ENCODE data around the gene CTSO.
"Not testable (repeated sequence)": the region's sequence is repeated elsewhere in the genome, so short reads cannot be mapped to it uniquely, and the experiment has no call there.

CTSO gene

DNA sequence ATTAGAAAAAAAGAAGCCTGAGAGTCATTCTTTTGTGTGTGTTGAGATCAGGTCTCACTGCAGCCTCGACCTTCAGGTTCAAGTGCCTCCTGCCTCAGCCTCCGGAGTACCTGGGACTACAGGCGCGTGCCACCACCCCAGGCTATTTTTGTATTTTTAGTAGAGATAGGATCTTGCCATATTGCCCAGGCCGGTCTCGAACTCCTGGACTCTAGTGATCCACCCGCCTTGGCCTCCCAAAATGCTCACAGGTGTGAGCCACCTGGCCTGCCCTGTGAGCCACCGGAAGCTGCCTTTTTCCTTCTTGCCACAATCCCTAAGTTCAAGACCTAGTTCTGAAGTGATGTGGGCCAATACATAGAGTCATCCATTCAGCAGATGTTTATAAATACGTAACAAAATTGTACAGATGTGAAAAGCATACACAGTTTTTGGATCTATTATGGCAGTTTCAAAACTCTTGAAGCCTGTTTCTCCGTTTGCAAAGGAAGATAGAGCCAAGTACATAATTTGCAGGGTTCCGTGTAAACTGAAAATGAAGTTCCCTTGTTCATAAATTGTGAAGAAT lies 536 bp upstream of the CTSO start:
- no peak for DNase-seq

DNA sequence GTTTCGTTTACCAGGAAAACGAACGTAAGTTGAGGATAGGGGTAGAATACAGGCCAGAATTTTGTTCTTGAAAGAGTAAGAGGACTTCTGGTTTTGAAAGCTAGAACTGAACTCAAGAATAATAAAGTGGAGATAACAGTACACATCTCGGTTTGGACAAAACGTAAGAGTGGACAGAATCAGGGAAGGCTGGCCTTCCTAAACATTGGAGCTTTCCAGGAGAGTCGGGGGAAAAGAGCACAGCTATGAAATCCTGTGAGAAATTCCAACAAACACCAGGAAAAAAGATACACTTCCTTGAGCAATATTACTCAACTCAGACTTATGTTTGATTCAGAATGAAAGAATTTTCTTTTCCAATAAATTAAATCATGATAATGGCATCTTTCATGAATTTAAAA lies 1.2 kb downstream of the CTSO start:
- DNase-seq = no peak

DNA sequence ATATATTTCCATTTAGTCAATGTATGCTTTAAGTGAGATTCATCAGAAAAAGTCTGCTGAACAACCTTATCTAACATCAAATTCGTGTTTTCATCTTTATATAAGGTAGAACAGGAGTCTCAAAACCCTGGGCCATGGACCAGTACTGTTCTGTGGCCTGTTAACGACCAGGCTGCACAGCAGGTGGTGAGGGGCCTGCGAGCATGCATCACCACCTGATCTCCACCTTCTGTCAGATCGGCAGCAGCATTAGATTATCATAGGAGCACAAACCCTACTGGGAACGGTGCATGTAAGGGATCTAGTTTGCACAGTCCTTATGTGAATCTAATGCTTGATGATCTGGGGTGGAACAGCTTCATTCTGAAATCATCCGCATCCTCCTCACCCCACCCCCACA lies 3.2 kb downstream of the CTSO start:
- no peak for DNase-seq

DNA sequence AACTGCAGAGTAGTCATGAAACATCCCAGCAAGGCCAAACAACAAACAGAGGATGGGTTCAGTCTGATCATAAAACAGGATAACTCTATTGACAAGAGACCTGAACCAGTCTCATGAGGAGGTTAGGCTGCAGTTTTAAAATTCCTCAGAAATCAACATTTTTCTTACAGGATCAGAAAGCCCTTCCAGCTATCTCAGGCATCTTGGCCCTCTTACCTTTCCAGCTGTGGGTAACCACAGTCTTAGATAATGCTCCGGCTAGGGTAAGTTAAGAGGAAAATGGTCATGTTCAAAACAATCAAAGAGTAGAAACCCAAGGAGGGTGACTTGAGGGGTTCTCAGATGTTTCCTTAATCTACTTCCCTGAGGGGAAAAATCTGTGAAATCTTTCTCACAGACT lies 5.1 kb downstream of the CTSO start:
- DNase-seq = no peak

DNA sequence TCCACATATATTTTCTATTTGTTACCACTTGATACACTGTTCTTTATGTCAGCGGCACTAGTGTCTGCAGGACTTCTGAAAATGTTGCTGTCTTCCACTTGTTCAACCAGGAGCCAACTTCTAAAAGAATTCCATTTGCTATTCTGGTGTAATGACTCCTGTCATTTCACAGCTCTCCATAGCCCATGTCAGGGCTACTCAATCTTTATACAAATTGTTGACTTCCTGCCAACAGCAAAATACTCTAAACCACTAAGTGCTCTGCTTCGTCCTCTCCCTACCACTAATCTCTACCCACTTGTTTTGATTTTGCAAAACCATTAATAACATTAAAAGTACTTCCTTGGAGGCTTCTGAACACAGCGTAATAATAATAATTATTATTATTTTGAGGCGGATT lies 7.2 kb downstream of the CTSO start:
- no peak for DNase-seq

DNA sequence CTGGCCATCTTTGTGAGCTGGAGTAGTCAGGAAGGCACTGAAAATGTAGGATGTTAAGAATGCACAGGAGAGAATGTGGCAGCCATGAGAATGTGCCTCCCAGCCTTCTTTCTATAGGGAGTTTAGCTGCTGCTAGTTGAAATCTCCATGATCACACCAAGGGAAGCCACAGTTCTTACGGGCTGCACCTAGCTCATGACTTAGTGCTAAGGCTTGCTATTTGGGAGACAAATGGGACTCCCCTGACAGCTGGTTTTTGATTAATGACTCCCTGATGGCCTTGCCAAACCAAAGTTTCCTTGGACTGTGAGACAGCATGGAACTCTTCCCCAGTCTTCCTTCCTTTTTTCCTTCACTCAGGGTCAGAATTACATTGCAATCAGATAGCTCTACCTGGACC lies 9.2 kb downstream of the CTSO start:
- DNase-seq = no peak

DNA sequence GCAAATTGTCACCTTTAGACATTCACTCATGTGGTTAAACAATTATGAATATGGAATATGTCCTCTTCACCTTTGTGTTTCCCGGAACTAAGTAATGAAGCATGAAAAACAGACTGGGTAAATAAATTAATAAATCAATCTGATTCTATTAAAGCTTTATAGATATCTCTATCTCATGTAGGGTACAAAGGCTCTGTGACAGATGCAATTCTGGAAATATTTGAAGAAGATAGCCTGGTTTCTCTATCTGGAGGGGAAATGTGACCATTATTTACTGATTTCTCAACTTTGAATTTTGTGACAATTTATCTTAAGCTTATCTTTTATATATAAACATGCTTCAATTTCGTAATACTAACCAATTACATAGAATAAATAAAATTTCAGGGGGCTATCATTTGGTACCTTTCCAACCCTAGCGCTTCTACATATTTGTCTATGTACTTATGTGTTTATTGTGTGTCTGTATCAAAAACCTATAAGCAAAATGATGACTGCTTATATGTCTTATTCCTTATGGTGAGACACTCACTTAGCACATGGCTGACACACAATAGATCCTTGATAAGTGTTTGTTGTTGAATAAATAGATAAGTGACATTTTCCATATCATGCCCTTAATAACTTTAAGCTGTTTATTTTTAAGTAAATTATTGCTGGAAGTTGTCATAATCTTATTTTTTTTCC lies 9.9 kb downstream of the CTSO start:
- DNase-seq = no peak

DNA sequence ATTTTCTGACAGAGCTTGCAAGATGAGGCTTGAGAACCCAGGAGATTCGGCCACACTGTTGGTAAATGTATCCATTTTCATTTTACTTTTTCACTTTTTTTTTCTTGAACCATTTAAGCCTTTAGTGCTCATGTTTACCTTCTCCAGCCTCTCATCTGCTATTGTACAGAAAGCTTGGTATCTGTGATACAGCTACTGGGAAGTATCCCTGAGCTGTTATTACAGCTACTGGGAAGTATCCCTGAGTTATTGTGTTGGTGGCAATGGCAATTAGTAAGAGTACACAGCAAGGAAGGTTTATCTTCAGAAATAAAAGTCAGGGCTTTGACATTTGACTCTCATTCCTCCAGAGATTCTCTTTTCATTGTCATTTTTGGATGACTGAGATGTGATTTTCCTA lies 11.8 kb downstream of the CTSO start:
- DNase-seq = no peak

DNA sequence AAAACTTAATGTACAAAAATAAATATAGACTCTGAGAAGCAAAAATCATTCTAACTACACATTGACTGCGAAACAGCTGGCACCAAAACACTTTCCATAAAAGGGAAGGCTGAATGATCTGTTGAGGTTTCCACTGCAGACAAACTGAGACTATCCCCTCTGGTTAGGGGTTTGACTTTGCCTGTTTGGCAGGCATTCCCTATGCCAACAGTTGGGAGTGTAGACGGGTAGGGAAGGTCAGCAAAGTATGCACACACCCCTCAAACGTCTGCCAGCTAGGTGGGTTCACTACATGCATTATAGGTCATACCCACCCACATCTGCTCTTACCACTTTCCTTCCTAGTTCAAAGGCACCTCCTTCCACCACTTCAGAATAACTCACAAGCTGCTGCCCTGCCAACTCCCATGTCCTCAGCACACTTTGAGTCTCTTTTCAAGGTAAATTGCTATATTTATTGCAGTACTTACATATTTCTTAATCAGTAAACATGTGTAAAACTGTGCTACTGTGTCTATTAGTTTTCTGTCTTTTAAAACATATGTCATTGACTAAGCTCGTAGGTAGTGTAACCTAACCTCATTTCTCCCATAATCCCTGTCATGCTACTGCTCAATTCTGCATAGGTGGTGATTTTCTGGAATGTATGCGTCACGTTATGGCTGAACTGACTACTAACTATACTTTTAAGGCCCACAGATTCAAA lies 12.4 kb downstream of the CTSO start:
- no peak for DNase-seq

DNA sequence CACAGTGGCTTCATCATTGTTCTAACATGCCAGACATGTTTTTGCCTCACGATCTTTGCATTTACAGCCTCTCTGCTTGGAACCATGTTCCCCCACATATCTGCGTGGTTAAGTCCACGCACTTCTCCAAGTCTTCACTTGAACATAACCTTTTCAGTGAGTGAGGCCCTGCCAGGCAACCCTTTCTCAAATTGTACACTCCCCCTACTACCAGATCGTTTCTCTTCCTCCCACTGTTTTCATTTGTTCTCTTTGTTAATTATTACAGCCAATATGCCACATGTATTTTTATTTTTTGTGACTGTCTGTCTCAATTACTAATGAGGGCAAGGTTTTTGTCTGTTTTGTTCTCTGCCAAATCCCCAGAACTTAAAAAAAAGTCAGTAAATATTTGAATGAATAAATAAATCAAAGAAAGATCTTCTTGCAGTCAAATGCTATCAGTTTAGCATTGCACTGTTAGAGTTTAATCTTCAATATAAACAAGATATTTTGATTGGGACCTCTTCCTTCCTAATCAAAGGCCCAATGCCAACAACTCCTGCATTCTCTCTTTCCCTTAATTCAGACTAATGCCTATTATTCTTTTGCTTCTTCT lies 18.2 kb downstream of the CTSO start:
- DNase-seq = no peak

DNA sequence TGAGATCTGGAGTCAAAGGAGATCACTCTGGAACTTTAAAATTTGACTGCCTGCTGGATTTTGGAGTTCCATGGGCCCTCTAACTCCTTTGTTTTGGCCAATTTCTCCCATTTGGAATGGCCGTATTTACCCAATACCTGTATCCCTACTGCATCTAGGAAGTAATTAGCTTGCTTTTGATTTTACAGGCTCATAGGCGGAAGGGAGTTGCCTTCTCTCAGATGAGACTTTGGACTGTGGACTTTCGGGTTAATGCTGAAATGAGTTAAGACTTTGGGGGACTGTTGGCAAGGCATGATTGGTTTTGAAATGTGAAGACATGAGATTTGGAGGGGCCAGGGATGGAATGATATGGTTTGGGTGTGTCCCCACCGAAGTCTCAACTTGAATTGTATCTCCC lies 19.0 kb downstream of the CTSO start:
- DNase-seq = not testable (repeated sequence)

DNA sequence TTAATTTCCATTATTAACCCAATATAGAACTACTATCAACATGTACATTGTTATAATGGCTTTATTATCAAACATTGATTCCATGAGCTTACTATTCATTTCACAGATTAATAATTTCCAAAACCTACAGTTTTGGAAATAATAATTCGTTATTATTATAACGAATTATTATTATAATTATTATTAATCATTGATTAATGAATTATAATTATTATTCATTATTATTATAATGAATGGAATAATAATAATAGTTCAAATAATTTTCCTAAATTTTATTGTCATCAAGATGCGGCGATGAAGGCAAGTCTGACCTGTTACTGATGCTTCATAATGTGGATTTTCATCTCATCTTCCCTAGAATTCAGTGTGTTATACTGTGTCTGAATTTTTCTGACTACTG lies 22.0 kb downstream of the CTSO start:
- no peak for DNase-seq

DNA sequence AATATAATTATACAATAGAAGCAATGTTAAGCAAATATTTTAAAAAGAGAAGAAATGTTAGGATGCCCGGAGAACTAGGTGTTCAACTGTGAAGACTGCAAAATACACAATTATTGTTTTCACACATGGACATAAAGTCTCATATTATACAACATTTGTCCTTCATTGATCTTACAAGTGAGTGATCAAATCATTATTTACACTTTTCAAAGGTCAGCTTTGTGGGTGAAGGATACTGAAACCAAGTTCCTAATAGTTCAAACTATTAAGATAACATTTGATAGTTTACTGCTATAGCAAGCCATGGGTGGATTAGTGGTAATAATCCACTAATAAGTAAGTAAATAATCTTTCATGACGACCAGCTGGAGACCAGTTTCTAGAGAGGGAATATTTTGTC lies 23.3 kb downstream of the CTSO start:
- no peak for DNase-seq

DNA sequence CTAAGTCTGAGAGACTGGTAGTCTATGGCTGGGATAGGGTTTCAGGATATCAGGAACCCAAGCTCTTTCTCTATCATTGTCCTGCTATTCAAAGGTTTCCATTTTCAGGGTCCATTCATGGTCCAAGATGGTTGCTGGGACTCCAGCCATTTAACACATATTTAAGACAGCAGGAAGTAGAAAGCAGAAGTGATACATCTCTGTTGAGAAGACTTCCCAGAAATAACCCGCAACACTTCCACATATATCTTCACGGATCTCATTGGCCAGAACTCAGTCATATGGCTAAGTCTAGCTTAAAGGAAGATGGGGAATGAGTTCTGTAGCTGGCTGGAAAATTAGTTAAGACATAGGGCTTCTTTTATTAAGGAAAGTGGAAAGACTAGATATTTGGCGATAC lies 23.8 kb downstream of the CTSO start:
- DNase-seq = no peak

DNA sequence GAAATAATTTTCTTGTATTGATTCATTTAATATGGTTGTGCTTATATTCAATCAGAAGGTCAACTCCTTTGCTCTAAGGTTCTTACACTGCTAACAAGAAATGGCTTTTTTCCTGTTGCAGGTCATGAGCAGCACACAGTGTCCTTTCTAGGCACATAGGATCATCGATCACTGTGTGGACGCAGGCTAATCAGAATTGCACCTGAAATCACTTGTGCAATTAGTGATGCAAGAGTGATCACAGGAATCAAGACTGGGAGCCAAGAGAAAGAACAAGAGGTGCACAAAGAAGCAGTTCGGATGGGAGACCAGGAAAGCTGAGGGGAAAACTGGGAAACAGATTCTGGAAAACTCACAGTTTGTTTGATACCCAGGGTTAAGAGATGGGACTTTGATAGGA lies 29.0 kb downstream of the CTSO start:
- DNase-seq = no peak

DNA sequence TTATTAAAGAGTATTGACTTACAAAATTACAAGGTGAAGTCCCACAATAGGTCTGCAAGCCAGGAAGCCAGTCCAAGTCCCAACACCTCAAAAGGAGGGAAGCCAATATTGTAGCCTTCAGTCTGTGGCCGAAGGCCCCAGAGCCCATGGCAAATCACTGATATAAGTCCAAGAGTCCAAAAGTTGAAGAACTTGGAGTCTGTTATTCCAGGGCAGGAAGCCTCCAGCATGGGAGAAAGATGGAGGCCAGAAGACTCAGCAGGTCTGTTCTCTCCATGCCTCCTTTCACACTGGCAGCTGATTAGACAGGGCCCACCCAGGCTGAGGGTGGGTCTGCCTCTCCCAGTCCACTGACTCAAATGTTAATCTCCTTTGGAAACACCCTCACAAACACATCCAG lies 32.1 kb downstream of the CTSO start:
- no peak for DNase-seq

DNA sequence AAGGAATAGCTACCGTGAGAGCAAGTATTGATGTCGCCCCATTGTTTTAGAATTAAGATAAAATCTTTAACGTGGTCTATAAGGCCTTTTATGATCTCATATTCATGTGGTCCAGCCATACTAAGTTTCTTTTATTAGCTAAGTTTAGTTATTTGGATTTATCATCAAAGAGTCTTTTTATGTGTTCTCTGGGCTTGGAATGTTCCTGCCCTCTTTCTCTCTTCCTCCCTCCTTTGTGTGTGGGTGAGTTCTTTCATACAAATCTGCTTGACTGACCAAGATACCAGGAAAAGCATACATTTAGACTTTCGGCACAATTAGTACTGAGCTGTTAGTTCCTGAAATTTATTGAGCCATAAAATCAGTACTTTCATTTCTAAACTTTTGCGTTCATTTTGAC lies 38.9 kb downstream of the CTSO start:
- no peak for DNase-seq

DNA sequence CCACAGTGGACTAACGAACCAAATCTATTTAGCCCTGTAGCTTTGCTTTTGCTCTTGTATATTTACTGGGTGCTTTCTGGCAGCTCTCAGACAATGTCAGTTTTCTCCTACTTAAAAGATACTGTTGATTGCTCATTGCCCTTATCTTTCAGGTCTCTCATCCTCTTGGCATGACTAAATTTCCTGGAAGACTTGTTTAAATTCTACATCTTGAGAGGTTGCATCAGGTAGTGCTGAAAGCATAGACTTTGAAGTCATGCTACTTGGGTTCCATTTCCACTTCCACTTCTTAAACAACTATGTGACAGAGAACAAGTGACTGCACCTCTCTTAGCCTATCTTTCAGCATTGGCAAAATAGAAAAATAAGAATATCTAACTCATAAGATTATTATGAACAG lies 41.8 kb downstream of the CTSO start:
- DNase-seq = no peak

DNA sequence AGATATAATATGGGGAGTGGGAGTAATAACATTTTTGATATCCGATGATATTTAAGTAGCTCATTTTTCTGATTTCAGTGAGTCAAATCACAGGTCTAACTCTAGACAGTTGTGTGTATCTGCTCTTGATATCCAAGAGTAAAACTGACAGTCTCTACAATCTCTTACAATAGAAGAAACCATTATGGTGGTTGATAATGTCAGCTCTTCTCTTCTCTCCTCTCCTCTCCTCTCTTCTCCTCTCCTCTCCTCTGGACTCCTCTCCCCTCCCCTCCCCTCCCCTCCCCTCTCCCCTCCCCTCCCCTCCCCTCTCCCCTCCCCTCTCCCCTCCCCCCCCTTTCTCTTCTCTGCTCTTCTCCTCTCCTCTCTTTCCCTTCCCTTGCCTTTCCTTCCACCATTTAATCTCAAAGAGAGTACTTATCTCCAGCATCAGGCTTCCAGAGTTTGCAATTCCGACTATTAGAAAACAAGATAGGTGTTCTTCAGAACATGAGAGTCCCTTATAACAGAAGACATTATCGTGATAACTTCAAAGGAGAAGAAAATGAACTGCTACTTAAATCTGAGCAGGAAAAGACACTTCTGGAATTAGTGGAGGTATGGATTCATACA lies 43.9 kb downstream of the CTSO start:
- no peak for DNase-seq

DNA sequence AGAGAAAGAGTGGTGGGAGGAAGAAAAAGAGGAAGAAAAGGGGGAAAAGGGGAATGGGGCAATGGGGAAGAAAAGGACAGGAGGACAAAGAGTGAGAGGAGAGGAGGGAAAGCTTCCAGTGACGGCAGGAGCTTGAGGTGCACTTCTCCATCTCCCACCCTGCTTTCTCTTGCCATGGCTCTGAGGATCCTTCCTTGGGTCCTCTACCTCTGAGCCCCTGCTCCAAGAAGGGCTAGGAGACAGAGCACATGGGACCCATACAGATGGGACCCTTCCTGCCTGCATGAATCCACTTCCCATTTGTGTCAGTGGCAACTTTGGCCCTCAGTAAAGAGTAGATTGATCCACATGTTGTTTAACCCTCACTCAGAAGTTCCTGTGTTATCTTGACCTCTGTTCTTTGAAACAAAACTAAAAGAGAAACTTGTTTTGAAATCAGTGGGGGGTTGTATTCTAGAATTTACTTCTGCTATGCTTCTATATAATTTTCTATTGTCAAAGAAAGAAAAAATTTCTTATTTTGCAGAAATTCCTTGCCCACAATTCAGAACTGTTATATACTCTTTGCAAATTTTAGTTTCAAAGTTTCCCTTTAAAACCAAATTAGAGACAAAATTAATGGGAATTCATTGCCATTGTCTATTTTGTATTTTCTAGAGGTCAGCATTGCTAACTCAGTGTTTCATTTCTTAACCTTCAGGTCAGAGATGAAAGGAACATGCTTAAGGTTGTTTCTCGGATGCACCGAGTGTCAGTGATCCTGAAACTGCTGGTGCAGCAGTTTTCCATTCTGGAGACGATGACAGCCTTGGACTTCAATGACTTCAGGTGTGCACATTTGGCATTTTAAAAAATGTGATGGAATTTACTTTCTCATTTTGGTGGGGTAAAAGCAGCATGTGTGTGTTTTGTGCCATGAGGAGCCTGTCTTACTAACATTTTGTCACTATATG lies 45.2 kb downstream of the CTSO start:
- no peak for DNase-seq

DNA sequence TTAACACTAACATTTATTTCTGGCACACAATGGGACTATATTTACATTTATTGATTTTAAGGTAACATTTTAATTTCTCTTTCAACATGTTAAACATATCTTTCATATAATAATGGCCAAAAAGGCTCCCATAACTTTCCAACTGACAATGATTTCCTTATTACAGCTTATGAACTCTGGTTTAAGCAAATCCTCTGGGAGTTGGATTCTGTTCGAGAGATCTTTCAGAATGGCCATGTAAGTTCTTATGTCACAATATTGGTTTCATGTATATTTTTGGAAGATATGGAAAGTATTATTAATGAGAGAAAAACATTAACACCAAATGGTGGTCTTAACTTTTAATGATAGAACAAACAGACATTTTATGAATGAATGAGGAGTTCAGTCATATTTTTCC lies 46.1 kb downstream of the CTSO start:
- DNase-seq = no peak

DNA sequence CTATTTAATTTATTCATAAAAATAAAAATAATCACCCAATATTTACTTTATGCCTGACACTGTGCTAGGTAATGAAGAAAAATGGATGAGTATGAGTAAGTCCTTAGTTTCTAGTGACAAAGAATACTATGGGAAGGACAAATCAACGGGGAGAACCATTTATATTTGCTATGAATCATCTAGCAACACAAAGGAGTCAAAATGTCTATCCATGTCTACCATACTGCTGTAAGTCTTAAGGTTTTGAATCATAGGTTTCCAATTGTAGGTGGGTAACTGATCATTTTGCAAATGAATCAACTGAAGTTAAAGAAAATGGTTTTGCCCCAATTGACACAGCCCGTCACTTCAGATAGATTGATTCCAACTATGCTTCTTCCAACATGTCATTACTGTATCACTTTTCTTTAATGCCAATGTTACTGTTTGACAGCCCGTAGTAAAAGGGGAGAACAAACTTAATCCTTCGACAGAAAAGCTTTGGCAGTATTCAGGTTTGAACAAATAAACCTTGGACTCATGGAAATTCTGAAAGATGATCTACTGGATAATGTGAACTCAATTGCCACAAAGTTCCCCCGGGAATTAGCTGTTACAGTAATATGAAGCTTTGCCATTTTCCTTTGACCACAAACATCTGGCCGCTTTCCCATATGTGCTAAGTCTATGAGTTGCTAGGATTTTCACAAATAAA lies 47.0 kb downstream of the CTSO start:
- no peak for DNase-seq

Data from CD4-positive, alpha-beta T cell treated with Interleukin-4 for 1 hour (primary cell).